Hindlimb muscle (tissue), 1 donor: ENCODE data around the gene TSNAXIP1. TPM values are rescaled to one million over a fixed set of nuclear protein-coding genes. Genes with fewer than 3 reads are reported as not detected.
"Not testable (repeated sequence)": the region's sequence is repeated elsewhere in the genome, so short reads cannot be mapped to it uniquely, and the experiment has no call there.

Experiments used
- DNase-seq: peaks from one replicate; pipeline ENCODE4 v3.0.0-alpha.2; 2013
- polyA plus RNA-seq: library from polyadenylated mRNA; unstranded; fragments of 120-200 nt; gene quantifications from one replicate; pipeline ENCODE4 v1.2.1, GENCODE V29; 2013; ENCODE audit not compliant: insufficient read length

The TSNAXIP1 gene
- polyA plus RNA-seq, 1 donor: 2.0 TPM

DNA sequence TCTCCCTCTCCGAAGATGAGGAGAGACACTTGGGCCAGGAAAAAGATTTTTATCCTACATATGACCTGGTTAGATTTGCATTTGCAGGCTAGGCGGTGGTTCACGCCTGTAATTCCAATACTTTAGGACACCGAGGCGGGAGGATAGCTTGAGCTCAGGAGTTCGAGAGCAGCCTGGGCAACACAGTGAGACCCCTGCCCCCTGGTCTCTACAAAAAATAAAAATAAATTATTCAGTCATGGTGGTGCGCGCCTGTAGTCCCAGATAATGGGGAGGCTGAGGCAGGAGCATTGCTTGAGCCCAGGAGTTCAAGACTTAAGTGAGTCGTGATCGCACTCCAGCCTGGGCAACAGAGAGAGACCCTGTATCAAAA lies 27.5 kb downstream of the TSNAXIP1 start:
- DNase-seq: no peak

GRCh38 chr16:67837190-67837589 lies 30.5 kb downstream of the TSNAXIP1 start:
- DNase-seq: not testable (repeated sequence)

GRCh38 chr16:67837811-67838210 lies 31.1 kb downstream of the TSNAXIP1 start:
- DNase-seq: no peak

- no peak for DNase-seq
Measured at GRCh38 chr16:67841198-67841815, 34.6 kb downstream of the TSNAXIP1 start.

GRCh38 chr16:67841816-67842508 lies 35.3 kb downstream of the TSNAXIP1 start, which contains the start of gene THAP11:
TSS of gene THAP11 (plus strand) at chr16:67842320. CDS start at chr16:67842555, 235 bp downstream.
- DNase-seq: peak; percentile 97

GRCh38 chr16:67842509-67843342 lies 36.0 kb downstream of the TSNAXIP1 start:
- peak; percentile 56 for DNase-seq

GRCh38 chr16:67843343-67843765 lies 36.7 kb downstream of the TSNAXIP1 start:
- DNase-seq: no peak

- no peak for DNase-seq
Measured at GRCh38 chr16:67844497-67844896, 37.8 kb downstream of the TSNAXIP1 start.

- no peak for DNase-seq
Measured at GRCh38 chr16:67845291-67846062, 38.8 kb downstream of the TSNAXIP1 start.

DNA sequence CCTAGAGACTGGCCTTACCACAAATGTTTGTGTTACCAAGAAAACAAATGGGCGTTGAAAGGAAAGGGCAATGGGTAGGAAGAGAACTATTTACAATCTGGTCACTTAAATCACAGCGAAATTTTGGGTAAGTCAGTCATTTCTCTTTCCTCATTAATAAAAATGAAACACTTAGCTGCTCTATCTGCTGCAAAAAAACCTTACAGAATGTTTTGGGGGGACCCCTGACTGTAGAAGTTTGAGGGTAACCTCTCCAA lies 39.3 kb downstream of the TSNAXIP1 start:
- no peak for DNase-seq

GRCh38 chr16:67846320-67847063 lies 39.8 kb downstream of the TSNAXIP1 start, which contains the start of gene NUTF2:
TSS of gene NUTF2 (plus strand) at chr16:67846933. CDS start at chr16:67865131, 18,198 bp downstream.
- DNase-seq: peak; percentile 97

GRCh38 chr16:67847064-67847861 lies 40.6 kb downstream of the TSNAXIP1 start, which contains the start of gene CENPT:
TSS of gene CENPT (minus strand) at chr16:67847693. CDS start at chr16:67833859, 13,834 bp downstream.
- DNase-seq: no peak

- DNase-seq: no peak
Measured at GRCh38 chr16:67848118-67848517, 41.4 kb downstream of the TSNAXIP1 start.

DNA sequence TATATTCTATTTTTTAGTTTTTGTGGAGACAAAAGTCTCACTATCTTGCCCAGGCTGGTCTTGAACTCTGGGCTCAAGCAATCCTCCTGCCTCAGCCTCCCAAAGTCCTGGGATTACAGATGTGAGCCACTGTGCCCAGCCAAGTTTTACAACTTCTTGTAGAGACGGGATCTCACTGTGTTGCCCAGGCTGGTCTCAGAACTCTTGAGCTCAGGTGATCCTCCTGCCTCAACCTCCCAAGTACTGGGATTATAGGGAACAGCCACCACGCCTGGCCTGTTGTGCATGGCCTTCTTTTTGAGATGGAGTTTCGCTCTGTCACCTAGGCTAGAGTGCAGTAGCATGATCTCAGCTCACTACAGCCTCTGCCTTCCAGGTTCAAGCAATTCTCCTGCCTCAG lies 47.0 kb downstream of the TSNAXIP1 start:
- DNase-seq: no peak

DNA sequence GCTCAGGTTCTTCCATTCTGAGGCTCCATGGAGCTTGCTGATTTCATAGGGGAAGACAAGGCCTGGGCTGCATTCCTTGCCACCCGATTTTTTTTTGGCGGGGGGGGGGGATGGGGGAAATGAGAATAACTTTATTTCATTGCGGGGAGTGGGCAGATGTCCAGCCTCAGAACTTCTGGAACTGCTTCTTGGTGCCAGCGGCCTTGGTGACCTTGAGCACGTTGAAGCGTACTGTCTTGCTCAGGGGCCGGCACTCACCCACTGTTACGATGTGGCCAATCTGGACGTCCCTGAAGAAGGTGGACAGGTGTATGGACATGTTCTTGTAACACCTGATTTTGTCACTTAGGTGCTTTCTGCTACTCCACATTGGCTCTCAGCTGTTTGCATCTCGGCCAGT lies 49.1 kb downstream of the TSNAXIP1 start:
- DNase-seq: no peak

DNA sequence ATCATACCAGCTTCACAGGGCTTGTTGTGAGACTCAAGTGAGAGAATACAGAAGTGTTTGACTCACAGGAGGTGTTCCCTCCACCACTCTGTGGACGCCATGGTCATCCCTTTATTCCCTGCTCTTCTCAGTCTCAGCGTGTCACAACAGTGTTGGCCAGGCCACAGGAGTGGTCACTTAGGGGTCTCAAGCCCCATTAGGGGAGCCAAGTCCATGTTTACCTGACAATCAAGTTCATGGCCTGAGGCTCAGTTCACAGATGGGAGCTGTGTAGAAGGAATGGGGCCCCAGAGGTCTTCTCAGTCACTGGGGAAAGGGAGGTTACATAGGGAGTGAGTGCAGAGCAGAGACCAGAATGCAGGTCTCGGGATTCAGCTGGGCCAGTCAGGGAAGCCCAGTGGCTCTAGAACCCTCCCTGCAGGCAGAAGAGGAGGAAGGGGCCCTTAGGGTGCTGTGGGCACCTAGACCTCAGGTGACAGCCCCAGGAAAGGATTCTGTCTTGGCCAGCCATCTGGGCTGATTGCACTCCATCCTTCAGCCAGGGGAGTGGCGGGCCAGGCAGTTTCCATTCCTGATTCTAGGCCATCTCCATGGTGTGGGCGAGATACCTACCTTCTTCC lies 50.3 kb downstream of the TSNAXIP1 start:
- no peak for DNase-seq

- DNase-seq: no peak
Measured at GRCh38 chr16:67857547-67858233, 51.0 kb downstream of the TSNAXIP1 start.

DNA sequence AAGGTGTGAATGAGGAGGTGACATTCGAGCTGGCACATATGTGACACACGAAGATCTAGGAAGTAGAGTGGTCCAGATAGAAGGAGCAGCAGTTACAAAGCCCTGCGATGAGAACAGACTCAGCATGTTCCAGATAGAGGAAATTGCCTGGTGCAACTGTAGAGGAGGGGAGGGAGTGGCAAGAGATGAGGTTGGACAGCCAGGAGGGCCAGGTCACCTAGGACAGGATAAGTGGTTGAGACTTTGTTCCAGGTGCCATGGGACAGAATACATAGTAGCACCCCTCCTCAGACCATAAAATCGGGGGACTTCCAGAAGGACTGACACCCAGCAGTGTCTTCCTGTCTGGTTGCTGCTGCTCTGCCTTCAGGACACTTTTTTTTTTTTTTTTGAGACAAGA lies 51.8 kb downstream of the TSNAXIP1 start:
- no peak for DNase-seq

- no peak for DNase-seq
Measured at GRCh38 chr16:67860589-67861398, 54.1 kb downstream of the TSNAXIP1 start.
